ENCODE results near the gene MAX. TPM values are rescaled to one million over a fixed set of nuclear protein-coding genes. Genes with fewer than 3 reads are reported as not detected.

The MAX gene
- total RNA-seq, 4 donors from 2014 or later, result 79.0 to 112 (median 90.4) TPM

DNA sequence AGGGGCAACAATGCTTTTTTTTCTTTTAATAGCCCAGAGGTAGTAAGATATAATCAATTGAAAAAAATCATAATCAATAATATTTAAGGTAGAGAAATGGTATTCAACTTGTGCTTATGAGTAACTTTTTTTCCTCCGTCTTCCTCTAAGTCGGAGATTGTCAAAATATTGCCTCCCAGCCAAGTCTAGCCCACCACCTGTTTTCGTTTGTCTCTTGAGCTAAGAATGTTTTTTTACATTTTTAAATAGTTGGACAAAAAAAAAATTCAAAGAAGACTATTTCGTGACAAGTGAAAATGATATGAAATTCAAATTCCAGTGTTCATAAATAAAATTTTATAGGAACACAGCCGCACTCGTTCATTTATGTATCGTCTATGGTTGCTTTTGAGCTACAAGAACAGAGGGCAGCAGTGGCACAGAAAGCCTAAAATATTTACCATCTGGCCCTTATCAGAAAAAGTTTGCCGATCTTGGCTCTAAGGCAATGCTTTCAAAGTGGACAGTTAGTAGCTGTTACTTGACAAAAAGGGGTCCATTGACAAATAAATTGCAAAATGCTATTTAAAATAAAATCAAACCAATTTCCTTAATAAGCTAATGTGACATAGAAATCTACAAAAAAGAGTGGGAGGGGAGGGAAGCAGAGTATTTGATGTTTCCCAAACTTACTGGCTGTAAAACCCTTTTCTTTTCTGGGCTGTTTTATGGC is 40.8 kb upstream of the MAX start:
- WGBS, result 68% methylated on average over 8 of the region's 8 CpGs
- Histone ChIP-seq H3K36me3 (no peaks in the 10 kb centered on the region), H3K9me3 (no peaks in the 10 kb centered on the region), H3K4me3 (no peak overlapping the region), H3K27ac (no peak overlapping the region), H3K4me1 (no peaks in the 10 kb centered on the region), H3K27me3 (peaks cover 10% of the 10 kb centered on the region)
- DNase-seq (ENCODE audit: low spot score in 2 of 2), result no peak
- no peak for TF ChIP-seq EP300 (IDR thresholded peaks at IDR 0.05)
- no peak for TF ChIP-seq POLR2A (IDR thresholded peaks at IDR 0.05)
- TF ChIP-seq, protein P1, sequence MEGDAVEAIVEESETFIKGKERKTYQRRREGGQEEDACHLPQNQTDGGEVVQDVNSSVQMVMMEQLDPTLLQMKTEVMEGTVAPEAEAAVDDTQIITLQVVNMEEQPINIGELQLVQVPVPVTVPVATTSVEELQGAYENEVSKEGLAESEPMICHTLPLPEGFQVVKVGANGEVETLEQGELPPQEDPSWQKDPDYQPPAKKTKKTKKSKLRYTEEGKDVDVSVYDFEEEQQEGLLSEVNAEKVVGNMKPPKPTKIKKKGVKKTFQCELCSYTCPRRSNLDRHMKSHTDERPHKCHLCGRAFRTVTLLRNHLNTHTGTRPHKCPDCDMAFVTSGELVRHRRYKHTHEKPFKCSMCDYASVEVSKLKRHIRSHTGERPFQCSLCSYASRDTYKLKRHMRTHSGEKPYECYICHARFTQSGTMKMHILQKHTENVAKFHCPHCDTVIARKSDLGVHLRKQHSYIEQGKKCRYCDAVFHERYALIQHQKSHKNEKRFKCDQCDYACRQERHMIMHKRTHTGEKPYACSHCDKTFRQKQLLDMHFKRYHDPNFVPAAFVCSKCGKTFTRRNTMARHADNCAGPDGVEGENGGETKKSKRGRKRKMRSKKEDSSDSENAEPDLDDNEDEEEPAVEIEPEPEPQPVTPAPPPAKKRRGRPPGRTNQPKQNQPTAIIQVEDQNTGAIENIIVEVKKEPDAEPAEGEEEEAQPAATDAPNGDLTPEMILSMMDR (IDR thresholded peaks at IDR 0.05), result no peak
- no peak for TF ChIP-seq POLR2AphosphoS5 (IDR thresholded peaks at IDR 0.05)

DNA sequence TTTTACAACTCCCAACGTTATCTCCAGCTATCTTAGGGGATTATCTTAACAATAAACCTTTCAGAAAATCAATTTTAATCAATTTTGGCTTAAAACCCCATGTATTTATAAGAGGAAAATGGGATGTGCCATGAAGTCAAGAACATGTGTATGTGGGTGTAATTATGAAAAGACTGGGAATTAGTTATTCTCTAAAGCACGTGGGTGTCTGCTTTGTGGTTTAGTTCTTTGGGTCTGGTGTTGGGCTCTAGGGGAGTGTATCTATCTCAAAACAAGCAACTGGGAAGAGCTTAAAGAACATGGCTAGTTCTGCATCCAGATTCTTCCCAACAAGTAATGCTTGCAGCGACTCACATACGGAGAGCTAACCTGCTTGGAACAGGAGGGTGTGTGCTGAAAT is 40.1 kb upstream of the MAX start:
- Histone ChIP-seq H3K4me1 (no peaks in the 10 kb centered on the region), H3K4me3 (no peak overlapping the region), H3K9me3 (no peaks in the 10 kb centered on the region), H3K36me3 (no peaks in the 10 kb centered on the region), H3K27ac (no peak overlapping the region), H3K27me3 (peaks cover 10% of the 10 kb centered on the region)
- 77% methylated on average over 4 of the region's 4 CpGs for WGBS
- DNase-seq (ENCODE audit: low spot score in 2 of 2), result no peak
- no peak for TF ChIP-seq POLR2A (IDR thresholded peaks at IDR 0.05)
- TF ChIP-seq, protein P1 (IDR thresholded peaks at IDR 0.05), result no peak

DNA sequence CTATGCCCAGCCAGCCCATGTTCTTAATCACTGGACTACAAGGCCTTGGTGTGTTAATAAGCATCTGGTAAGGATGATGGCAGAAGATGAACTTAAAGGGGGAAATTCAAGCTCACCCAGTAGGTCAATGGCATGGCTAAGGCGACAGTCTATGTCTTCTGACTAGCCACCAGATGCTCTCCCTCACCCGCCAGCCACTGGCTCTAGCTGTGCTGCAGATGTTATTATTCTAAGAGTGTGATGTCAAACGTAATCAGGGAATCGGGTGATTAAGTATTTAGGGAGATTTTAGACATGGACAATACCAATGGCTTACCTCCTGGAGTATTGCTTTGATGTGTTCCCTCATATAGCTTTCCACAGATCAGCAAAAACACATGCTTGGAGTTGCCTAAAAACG is 39.2 kb upstream of the MAX start:
- TF ChIP-seq, protein P1 (IDR thresholded peaks at IDR 0.05), result no peak
- H3K4me1 ChIP-seq, result no peaks in the 10 kb centered on the region
- WGBS, result 78% methylated on average over 5 of the region's 5 CpGs
- H3K27ac ChIP-seq, result no peak overlapping the region
- H3K27me3 ChIP-seq, result peaks cover 10% of the 10 kb centered on the region
- no peaks in the 10 kb centered on the region for H3K36me3 ChIP-seq
- H3K4me3 ChIP-seq, result no peak overlapping the region
- no peaks in the 10 kb centered on the region for H3K9me3 ChIP-seq
- no peak for DNase-seq (ENCODE audit: low spot score in 2 of 2)

DNA sequence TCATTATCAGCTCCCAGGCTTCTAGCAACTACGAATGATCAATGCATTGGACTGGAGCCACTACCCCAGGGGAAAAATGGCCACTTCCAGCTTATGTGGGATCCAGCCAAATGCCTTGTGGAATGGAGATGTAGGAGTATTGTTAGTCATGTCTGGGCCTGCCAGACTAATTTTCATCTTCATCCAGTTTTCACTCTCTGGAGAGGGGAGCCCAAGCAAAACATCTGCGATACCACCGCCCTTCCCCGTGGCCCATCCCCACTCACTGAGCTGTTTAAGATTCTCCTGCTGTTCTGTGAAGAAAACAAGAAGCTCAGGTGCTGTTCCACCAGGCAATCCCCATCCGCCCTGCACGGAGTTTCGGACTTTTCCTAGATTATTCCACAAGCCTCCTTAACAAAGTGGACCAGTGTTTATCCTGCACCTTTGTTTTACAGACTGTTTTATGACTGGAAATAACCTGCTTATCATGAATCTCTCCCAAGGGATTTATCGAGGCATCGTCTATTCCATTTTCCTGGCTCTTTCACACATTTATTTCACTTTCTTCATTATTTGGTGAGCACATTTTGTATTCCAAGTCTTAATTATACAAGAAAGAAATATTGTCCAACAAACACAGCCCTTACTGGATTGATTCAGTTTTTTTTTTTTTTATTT is 35.5 kb upstream of the MAX start:
- Histone ChIP-seq H3K36me3 (no peaks in the 10 kb centered on the region), H3K27ac (no peak overlapping the region), H3K4me3 (no peak overlapping the region), H3K9me3 (no peaks in the 10 kb centered on the region), H3K27me3 (no peaks in the 10 kb centered on the region), H3K4me1 (no peaks in the 10 kb centered on the region)
- peak in 1 of 2 donors; percentile 0 for DNase-seq (ENCODE audit: low spot score in 2 of 2)
- TF ChIP-seq POLR2AphosphoS5 (IDR thresholded peaks at IDR 0.05) (no peak), EP300 (IDR thresholded peaks at IDR 0.05) (no peak)
- WGBS, result 60% methylated on average over 9 of the region's 9 CpGs

DNA sequence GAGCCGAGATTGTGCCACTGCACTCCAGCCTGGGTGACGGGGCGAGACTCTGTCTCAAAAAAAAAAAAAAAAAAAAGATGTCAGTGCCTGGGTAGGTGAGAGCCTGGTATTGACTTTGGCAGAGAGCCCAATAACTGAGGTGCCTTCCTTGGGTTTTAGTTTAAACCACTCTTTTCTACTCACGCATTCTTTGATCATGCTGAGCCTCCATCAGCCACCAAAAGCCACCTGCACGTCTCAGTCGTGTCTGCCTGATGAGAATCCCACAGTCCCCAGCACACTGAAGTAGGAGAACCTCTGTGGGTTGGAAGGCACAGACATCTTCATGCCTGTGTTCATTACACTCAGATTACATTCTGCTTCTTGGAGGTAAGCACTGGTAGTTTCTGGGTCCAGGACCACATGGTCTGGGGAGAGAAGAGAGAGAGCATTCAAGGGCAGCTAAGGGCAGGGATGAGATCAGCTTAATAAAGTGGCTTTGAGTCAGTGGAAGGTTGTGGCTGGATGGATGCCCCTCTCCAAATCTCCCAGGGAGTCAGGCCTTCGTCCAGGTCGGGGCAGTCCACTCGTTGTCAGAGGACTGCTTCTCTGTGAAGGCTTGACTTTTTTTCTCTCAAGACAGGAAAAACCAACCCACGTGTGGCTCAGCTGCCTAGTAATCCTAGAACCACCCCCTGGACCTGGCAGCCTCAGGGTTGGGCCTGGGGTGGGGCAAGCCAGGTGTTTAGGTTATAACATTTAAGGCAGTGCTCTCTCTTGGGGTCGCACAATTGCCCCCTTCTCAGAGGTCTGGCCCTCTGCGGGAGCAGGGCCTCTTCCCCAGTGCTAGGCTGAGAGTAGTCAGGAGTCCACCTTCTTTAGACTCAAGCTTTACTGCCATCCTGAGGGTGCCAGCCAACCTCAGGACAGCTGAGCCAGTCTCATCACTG is 32.6 kb upstream of the MAX start:
- H3K4me3 ChIP-seq, result no peak overlapping the region
- H3K4me1 ChIP-seq, result no peaks in the 10 kb centered on the region
- no peaks in the 10 kb centered on the region for H3K27me3 ChIP-seq
- peak in 1 of 2 donors; percentile 4 for DNase-seq (ENCODE audit: low spot score in 2 of 2)
- H3K36me3 ChIP-seq, result no peaks in the 10 kb centered on the region
- TF ChIP-seq, protein P1 (IDR thresholded peaks at IDR 0.05), result no peak
- no peak for TF ChIP-seq POLR2AphosphoS5 (IDR thresholded peaks at IDR 0.05)
- no peak for TF ChIP-seq POLR2A (IDR thresholded peaks at IDR 0.05)
- no peak for TF ChIP-seq EP300 (IDR thresholded peaks at IDR 0.05)
- H3K9me3 ChIP-seq, result no peaks in the 10 kb centered on the region
- H3K27ac ChIP-seq, result no peak overlapping the region
- 73% methylated on average over 11 of the region's 12 CpGs for WGBS
